Endothelial cell (in vitro differentiated cells): ENCODE measurements around the gene RAB7B. TPM values are rescaled to one million over a fixed set of nuclear protein-coding genes. Genes with fewer than 3 reads are reported as not detected.

Experiments used
- DNase-seq: peaks from one replicate; pipeline ENCODE4 v3.0.0; 2021; ENCODE audit warnings: low spot score
- H3K27ac Mint-ChIP-seq: one replicate; pipeline ENCODE4 v1.8.0; 2021; ENCODE audit warnings: mixed read lengths, inconsistent platforms; ENCODE audit not compliant: unreplicated experiment
- H3K27me3 Mint-ChIP-seq: one replicate; pipeline ENCODE4 v1.8.0; 2021; ENCODE audit warnings: mild to moderate bottlenecking, moderate library complexity, mixed read lengths, inconsistent platforms; ENCODE audit not compliant: unreplicated experiment
- H3K36me3 Mint-ChIP-seq: one replicate; pipeline ENCODE4 v1.8.0; 2021; ENCODE audit warnings: mild to moderate bottlenecking, low read depth, mixed read lengths, inconsistent platforms; ENCODE audit not compliant: unreplicated experiment
- H3K4me1 Mint-ChIP-seq: one replicate; pipeline ENCODE4 v1.8.0; 2021; ENCODE audit warnings: mild to moderate bottlenecking, mixed read lengths, inconsistent platforms; ENCODE audit not compliant: unreplicated experiment
- H3K4me3 Mint-ChIP-seq: one replicate; pipeline ENCODE4 v1.8.0; 2021; ENCODE audit warnings: mild to moderate bottlenecking, mixed read lengths, inconsistent platforms; ENCODE audit not compliant: unreplicated experiment
- H3K9me3 Mint-ChIP-seq: one replicate; pipeline ENCODE4 v1.8.0; 2021; ENCODE audit warnings: mixed read lengths, inconsistent platforms; ENCODE audit not compliant: unreplicated experiment
- total RNA-seq: library from RNA; stranded (reverse); fragmentation: NEBNext Ultra II Directional; extraction: Animal tissue kit (Norgen Biotek cat#: 25700); gene quantifications from one replicate; pipeline ENCODE4 v1.2.1, GENCODE V29; 2021; ENCODE audit not compliant: unreplicated experiment
- TF ChIP-seq, protein P1 (sequence below): fragments of 200-600 bp; sonication (generic); IDR thresholded peaks from one replicate; pipeline ENCODE4 v1.5.0; 2021; ENCODE audit warnings: antibody characterized with exemption; ENCODE audit not compliant: unreplicated experiment

The RAB7B gene
- total RNA-seq, 1 donor from 2014 or later = not detected

DNA sequence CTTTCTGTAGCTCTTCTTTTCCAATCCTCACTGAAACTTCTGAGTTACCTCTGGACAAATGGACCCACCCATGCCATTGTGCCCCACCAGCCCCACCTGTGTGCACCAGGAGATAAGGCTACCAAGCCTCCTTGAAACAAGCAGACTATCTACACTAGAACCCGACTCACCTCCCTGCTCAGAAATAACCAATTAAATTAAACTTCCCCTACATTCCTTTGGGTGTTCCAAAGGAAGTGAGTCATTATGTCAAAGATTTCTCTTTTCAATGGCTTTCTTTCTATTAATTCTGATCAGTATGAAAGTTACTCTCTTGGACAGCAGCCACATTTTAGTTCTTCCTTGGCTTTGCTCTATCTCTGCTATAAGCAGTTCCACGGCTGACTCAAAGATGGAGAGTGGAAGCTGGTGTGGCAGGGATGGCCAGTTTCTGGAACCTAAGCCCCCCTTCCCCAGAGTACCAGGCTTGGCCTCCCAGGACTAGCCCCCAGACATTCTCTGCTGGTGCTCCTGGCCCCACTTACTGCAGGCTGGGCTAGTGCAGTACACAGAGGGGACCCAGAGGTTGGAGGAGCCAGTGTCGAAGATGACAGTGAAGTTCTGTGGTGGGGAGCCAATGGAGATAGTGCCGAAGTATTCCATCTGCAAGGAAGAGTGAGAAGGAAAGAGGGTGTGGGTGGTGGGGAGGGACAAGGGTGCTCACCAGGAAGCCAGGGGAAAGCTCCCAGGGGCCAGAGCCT is 18.6 kb upstream of the RAB7B start:
- Mint-ChIP-seq H3K36me3 (no peaks in the 10 kb centered on the region), H3K9me3 (no peaks in the 10 kb centered on the region), H3K27me3 (peaks cover 3% of the 10 kb centered on the region), H3K4me3 (no peak overlapping the region), H3K27ac (no peak overlapping the region), H3K4me1 (no peaks in the 10 kb centered on the region)
- TF ChIP-seq, protein P1, sequence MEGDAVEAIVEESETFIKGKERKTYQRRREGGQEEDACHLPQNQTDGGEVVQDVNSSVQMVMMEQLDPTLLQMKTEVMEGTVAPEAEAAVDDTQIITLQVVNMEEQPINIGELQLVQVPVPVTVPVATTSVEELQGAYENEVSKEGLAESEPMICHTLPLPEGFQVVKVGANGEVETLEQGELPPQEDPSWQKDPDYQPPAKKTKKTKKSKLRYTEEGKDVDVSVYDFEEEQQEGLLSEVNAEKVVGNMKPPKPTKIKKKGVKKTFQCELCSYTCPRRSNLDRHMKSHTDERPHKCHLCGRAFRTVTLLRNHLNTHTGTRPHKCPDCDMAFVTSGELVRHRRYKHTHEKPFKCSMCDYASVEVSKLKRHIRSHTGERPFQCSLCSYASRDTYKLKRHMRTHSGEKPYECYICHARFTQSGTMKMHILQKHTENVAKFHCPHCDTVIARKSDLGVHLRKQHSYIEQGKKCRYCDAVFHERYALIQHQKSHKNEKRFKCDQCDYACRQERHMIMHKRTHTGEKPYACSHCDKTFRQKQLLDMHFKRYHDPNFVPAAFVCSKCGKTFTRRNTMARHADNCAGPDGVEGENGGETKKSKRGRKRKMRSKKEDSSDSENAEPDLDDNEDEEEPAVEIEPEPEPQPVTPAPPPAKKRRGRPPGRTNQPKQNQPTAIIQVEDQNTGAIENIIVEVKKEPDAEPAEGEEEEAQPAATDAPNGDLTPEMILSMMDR = no peak
- DNase-seq = no peak

DNA sequence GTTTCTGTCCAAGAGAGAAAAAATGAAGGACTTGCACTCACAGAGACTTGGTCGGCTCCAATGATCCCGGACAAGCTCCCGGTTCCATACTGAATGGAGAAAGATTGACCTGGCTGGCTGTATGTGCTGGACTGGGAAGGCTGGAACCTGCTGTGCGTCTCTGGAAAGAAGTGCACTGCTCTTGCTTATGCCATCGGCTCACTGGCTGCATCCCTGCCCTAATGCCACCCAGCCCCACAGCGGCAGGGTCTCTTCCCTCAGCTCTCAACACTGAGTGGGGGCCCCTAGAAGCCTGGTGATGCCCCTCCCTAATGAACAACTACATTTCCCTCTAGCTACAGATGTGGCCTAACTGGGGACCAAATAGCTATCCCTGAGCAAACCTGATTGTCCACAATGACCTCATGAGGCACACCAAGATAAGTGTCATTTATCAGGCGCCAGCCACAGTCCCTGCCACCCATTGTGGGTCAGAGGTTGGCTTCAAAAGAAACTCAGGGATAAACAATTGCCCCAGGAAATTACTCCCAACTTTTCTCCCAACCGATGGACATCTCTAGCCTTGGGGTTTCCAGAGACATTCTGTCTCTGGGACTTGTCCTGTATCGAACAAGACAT is 17.9 kb upstream of the RAB7B start:
- no peaks in the 10 kb centered on the region for H3K36me3 Mint-ChIP-seq

DNA sequence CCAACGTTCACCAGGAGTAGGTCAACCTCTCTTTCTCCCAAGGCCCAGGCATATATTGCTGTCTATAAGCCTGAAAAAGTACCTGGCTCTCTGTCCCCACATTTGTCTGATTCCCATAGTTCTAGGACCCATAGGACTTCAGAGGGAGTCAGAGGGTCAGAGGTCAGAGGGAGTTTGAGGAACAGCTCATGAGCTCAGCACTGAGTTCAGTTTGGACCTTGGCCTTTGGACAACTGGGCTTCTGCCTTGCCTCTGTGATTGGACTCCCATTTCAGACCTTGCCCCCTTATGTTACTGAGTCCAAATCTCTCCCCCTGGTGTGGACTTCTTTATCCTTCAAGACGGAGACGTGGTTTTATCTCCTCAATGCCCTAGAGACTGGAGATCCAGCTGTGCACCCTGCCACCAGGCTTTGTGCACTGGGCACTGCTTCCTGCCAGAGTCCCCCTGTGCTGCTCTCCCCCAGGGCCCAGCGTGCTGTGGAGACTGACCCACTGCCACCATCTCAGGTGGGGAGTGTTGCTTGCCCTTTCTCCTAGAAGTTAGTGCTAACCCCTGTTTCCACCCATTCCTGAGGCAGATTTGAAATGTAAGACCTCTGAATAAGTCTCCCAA is 17.3 kb upstream of the RAB7B start:
- Mint-ChIP-seq H3K9me3 (no peaks in the 10 kb centered on the region), H3K4me3 (no peak overlapping the region), H3K27ac (no peak overlapping the region), H3K4me1 (no peaks in the 10 kb centered on the region), H3K36me3 (no peaks in the 10 kb centered on the region), H3K27me3 (peaks cover 3% of the 10 kb centered on the region)
- DNase-seq = no peak
- TF ChIP-seq, protein P1 = no peak

More for the DNA sequence above, 17.9 kb upstream of the RAB7B start:
- Mint-ChIP-seq H3K4me3 (no peak overlapping the region), H3K4me1 (no peaks in the 10 kb centered on the region), H3K9me3 (no peaks in the 10 kb centered on the region), H3K27ac (no peak overlapping the region), H3K27me3 (peaks cover 3% of the 10 kb centered on the region)
- TF ChIP-seq, protein P1 = no peak
- no peak for DNase-seq

DNA sequence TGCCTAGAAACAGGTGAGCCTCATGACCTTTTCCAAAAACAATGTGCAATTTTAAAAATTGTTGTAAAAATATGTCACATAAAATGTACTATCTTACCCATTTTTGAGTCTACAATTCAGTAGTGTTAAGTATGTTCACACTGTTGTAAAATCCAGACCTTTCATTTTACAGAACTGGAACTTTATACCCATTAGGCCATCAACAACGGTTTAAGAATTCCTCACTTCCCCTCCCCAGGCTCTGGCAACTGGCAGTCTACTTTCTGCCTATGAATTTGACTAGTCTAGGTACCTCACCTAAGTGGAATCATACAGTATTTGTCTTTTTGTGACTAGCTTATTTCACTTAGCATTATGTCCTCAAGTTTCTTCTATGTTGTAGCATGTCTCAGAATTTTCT is 11.9 kb upstream of the RAB7B start:
- H3K4me1 Mint-ChIP-seq = peaks cover 2% of the 10 kb centered on the region
- TF ChIP-seq, protein P1 = no peak
- no peak for DNase-seq
- H3K27me3 Mint-ChIP-seq = peaks cover 2% of the 10 kb centered on the region
- no peaks in the 10 kb centered on the region for H3K36me3 Mint-ChIP-seq
- no peak overlapping the region for H3K4me3 Mint-ChIP-seq
- no peak overlapping the region for H3K27ac Mint-ChIP-seq
- H3K9me3 Mint-ChIP-seq = no peaks in the 10 kb centered on the region

DNA sequence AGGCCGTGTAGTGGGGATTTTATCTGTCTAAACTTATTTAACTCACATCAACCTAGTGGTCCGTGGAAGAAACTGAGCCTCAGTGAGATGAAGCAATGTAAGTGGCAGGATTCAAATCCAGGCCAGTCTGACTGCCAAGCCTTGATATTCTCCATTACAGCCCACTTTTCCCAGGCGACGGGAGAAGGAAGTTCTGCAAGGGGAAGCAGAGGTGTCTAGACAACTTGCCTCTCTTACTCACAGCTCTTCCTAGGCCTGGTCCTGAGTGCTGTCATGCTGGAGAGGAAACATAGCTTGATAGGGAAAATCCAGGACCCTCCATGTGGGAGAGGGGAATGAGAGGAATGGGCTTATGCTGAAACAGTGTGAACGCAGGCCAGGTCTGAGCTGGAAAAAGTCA is 11.4 kb upstream of the RAB7B start:
- H3K9me3 Mint-ChIP-seq = no peaks in the 10 kb centered on the region
- no peak overlapping the region for H3K27ac Mint-ChIP-seq
- TF ChIP-seq, protein P1 = no peak
- DNase-seq = no peak
- peaks cover 2% of the 10 kb centered on the region for H3K4me1 Mint-ChIP-seq
- H3K4me3 Mint-ChIP-seq = no peak overlapping the region
- peaks cover 2% of the 10 kb centered on the region for H3K27me3 Mint-ChIP-seq
- H3K36me3 Mint-ChIP-seq = no peaks in the 10 kb centered on the region
